Measurements from ENCODE around the gene PRDM12. TPM values are rescaled to one million over a fixed set of nuclear protein-coding genes. Genes with fewer than 3 reads are reported as not detected.

Gene PRDM12
- total and polyA plus RNA-seq, 2 experiments from 2014 or later: 0.11 TPM; not detected in 1

GRCh38 chr9:130632841-130633240 is 31.6 kb upstream of the PRDM12 start:
- H4K20me1 ChIP-seq (replicated peaks; ENCODE audit: insufficient read depth): no peaks in the 10 kb centered on the region; the same call in 1 of the 2 replicates
- H3K36me3 ChIP-seq (ENCODE audit: insufficient read depth): peaks cover 7% of the 10 kb centered on the region

More at GRCh38 chr9:130632841-130633240, 31.6 kb upstream of the PRDM12 start:
- H2AFZ ChIP-seq: no peak overlapping the region
- no peak overlapping the region for H3K4me3 ChIP-seq
- peaks cover 14% of the 10 kb centered on the region for H3K27me3 Mint-ChIP-seq (ENCODE audit: insufficient read depth, low read depth, poor library complexity)
- no peaks in the 10 kb centered on the region for H3K9me3 Mint-ChIP-seq
- H3K4me2 ChIP-seq: no peak overlapping the region
- no peaks in the 10 kb centered on the region for H3K79me2 ChIP-seq (replicated peaks; ENCODE audit: insufficient read depth)
- no peak for TF ChIP-seq CTCF (conservative IDR thresholded peaks at IDR 0.05; ENCODE audit: low read depth in 2 of 2)
- no peak for TF ChIP-seq ZNF462 (CRISPR knock-in tag; IDR thresholded peaks at IDR 0.05)
- no peak for TF ChIP-seq ZNF331 (CRISPR knock-in tag; IDR thresholded peaks at IDR 0.05; ENCODE audit: low read depth)
- no peak for TF ChIP-seq JUNB (IDR thresholded peaks at IDR 0.05; ENCODE audit: unreplicated experiment)
- TF ChIP-seq ZNF114 (CRISPR knock-in tag; IDR thresholded peaks at IDR 0.05): no peak
- TF ChIP-seq NANOG (IDR thresholded peaks at IDR 0.05; ENCODE audit: borderline replicate concordance): no peak
- TF ChIP-seq POLR2AphosphoS5 (IDR thresholded peaks at IDR 0.05; ENCODE audit: low read depth): no peak
- TF ChIP-seq EZH2 (IDR thresholded peaks at IDR 0.05; ENCODE audit: low read depth, unreplicated experiment): no peak
- TF ChIP-seq CREB1 (CRISPR knock-in tag; IDR thresholded peaks at IDR 0.05; ENCODE audit: low read depth): no peak
- H3K27ac Mint-ChIP-seq: no peak overlapping the region
- H3K4me1 ChIP-seq (ENCODE audit: insufficient read depth): peaks cover 23% of the 10 kb centered on the region
- H3K36me3 Mint-ChIP-seq (ENCODE audit: low read depth): peaks cover 61% of the 10 kb centered on the region
- H3K27ac ChIP-seq (ENCODE audit: low read depth): no peak overlapping the region
- no peaks in the 10 kb centered on the region for H3F3A ChIP-seq (replicated peaks; ENCODE audit: low read depth)
- H3K4me3 Mint-ChIP-seq: no peak overlapping the region
- ATAC-seq (no peak), DNase-seq (ENCODE audit: low spot score) (no peak)
- peaks cover 25% of the 10 kb centered on the region for H3K4me1 Mint-ChIP-seq
- H3K27me3 ChIP-seq (ENCODE audit: insufficient read depth): no peaks in the 10 kb centered on the region
- H3K9me2 ChIP-seq (ENCODE audit: insufficient read depth): no peaks in the 10 kb centered on the region

Measured in GM23338 (cell line).